SU-DHL-6 (cell line): Measurements from ENCODE around the gene TMEM80.

Experiments
- H2AFZ ChIP-seq: fragments of 200-600 bp; sonication (generic); 2 replicates; pipeline ENCODE4 v1.6.1; 2014; ENCODE audit warnings: low read depth, mild to moderate bottlenecking, moderate library complexity, mixed read lengths, antibody characterized with exemption, low read length; ENCODE audit not compliant: severe bottlenecking
- H3F3A ChIP-seq: fragments of 200-600 bp; shearing (Covaris generic); 2 replicates; pipeline ENCODE4 v1.6.0; 2016; ENCODE audit warnings: antibody characterized with exemption, mild to moderate bottlenecking; ENCODE audit not compliant: insufficient read depth
- H3K27ac ChIP-seq: fragments of 200-600 bp; sonication (generic); 2 replicates; pipeline ENCODE4 v1.5.1; 2016; ENCODE audit warnings: low read depth, mild to moderate bottlenecking, low read length, moderate library complexity, mixed read lengths
- H3K27me3 ChIP-seq: fragments of 200-600 bp; sonication (generic), shearing (Covaris generic); 2 replicates; pipeline ENCODE4 v1.6.0; 2014; ENCODE audit warnings: mild to moderate bottlenecking, low read length
- H3K36me3 ChIP-seq: fragments of 200-600 bp; sonication (generic); 2 replicates; pipeline ENCODE4 v1.6.1; 2014; ENCODE audit warnings: mild to moderate bottlenecking, low read length, mixed read lengths
- H3K4me2 ChIP-seq: fragments of 300-600, 200-600 bp; shearing (Covaris generic), sonication (generic); 2 replicates; pipeline ENCODE4 v1.6.0; 2014; ENCODE audit warnings: low read length, low read depth, mild to moderate bottlenecking; ENCODE audit not compliant: poor library complexity, severe bottlenecking
- H3K4me3 ChIP-seq: fragments of 200-600 bp; sonication (generic); 2 replicates; pipeline ENCODE4 v1.5.1; 2014; ENCODE audit warnings: antibody characterized with exemption, low read length, mild to moderate bottlenecking, mixed read lengths; ENCODE audit not compliant: insufficient read depth, poor library complexity, severe bottlenecking
- H3K79me2 ChIP-seq: fragments of 200-600 bp; sonication (generic); 2 replicates; pipeline ENCODE4 v1.6.1; 2014; ENCODE audit warnings: mild to moderate bottlenecking, low read length, moderate library complexity; ENCODE audit not compliant: insufficient read depth
- H3K9ac ChIP-seq: fragments of 200-600 bp; sonication (generic); 2 replicates; pipeline ENCODE4 v1.7.0; 2014; ENCODE audit warnings: mild to moderate bottlenecking, low read length
- H3K9me2 ChIP-seq: fragments of 200-600 bp; sonication (generic); replicated peaks from 2 replicates; pipeline ENCODE4 v1.6.1; 2014; ENCODE audit warnings: low read length; ENCODE audit not compliant: insufficient read depth
- H3K9me3 ChIP-seq: fragments of 200-600 bp; sonication (generic); 2 replicates; pipeline ENCODE4 v1.6.1; 2014; ENCODE audit warnings: low read length, mixed read lengths; ENCODE audit not compliant: insufficient read depth
- H4K20me1 ChIP-seq: fragments of 200-600 bp; sonication (generic); 2 replicates; pipeline ENCODE4 v1.6.1; 2014; ENCODE audit warnings: low read depth, mild to moderate bottlenecking, antibody characterized with exemption, low read length, moderate library complexity, mixed read lengths
- CTCF ChIP-seq: fragments of 200-600 bp; sonication (generic); IDR thresholded peaks from one replicate; pipeline ENCODE4 v1.5.1; 2017; ENCODE audit warnings: antibody characterized with exemption, mild to moderate bottlenecking, low read length, moderate library complexity; ENCODE audit not compliant: insufficient read depth, poor library complexity, severe bottlenecking
- EZH2phosphoT487 ChIP-seq: fragments of 200-600 bp; sonication (generic), shearing (Covaris generic); conservative IDR thresholded peaks from 2 replicates; pipeline ENCODE4 v1.6.1; 2018; ENCODE audit warnings: mild to moderate bottlenecking, antibody characterized with exemption, low read length, moderate library complexity, mixed read lengths

TMEM80 gene

GRCh38 chr11:726278-727220 is 30.9 kb downstream of the TMEM80 start:
- no peaks in the 10 kb centered on the region for H3K9me3 ChIP-seq
- no peaks in the 10 kb centered on the region for H4K20me1 ChIP-seq
- peak overlapping the region; percentile 49 for H3K4me2 ChIP-seq
- H3K9ac ChIP-seq, result peak overlapping the region; percentile 43; the same call in 1 of the 2 replicates
- peaks cover 3% of the 10 kb centered on the region; the same call in 1 of the 2 replicates for H3F3A ChIP-seq
- no peaks in the 10 kb centered on the region for H3K79me2 ChIP-seq
- no peak for TF ChIP-seq EZH2phosphoT487
- TF ChIP-seq CTCF, result no peak
- H3K27ac ChIP-seq, result no peak overlapping the region
- no peaks in the 10 kb centered on the region for H3K9me2 ChIP-seq
- peak overlapping the region; percentile 10 for H3K4me3 ChIP-seq
- H2AFZ ChIP-seq, result peak overlapping the region; percentile 53
- no peaks in the 10 kb centered on the region for H3K27me3 ChIP-seq
- H3K36me3 ChIP-seq, result no peaks in the 10 kb centered on the region

- no peaks in the 10 kb centered on the region for H4K20me1 ChIP-seq
- H3K79me2 ChIP-seq, result no peaks in the 10 kb centered on the region
- H3K36me3 ChIP-seq, result no peaks in the 10 kb centered on the region
- no peak overlapping the region for H3K9ac ChIP-seq
- H3K9me3 ChIP-seq, result no peaks in the 10 kb centered on the region
- TF ChIP-seq EZH2phosphoT487, result no peak
- no peak for TF ChIP-seq CTCF
- peaks cover 3% of the 10 kb centered on the region; the same call in 1 of the 2 replicates for H3F3A ChIP-seq
- no peaks in the 10 kb centered on the region for H3K9me2 ChIP-seq
- no peak overlapping the region for H3K27ac ChIP-seq
- no peak overlapping the region for H3K4me3 ChIP-seq
- no peak overlapping the region for H3K4me2 ChIP-seq
- H2AFZ ChIP-seq, result no peak overlapping the region
- H3K27me3 ChIP-seq, result no peaks in the 10 kb centered on the region
These were observed 31.7 kb downstream of the TMEM80 start for GRCh38 chr11:727281-727701.

- no peaks in the 10 kb centered on the region for H3K36me3 ChIP-seq
- no peak for TF ChIP-seq EZH2phosphoT487
- TF ChIP-seq CTCF, result peak; percentile 99
- H3K9ac ChIP-seq, result no peak overlapping the region
- H3K27me3 ChIP-seq, result no peaks in the 10 kb centered on the region
- no peak overlapping the region for H3K27ac ChIP-seq
- no peaks in the 10 kb centered on the region for H4K20me1 ChIP-seq
- peaks cover 3% of the 10 kb centered on the region; the same call in 1 of the 2 replicates for H3F3A ChIP-seq
- no peak overlapping the region for H3K4me2 ChIP-seq
- no peaks in the 10 kb centered on the region for H3K9me3 ChIP-seq
- H2AFZ ChIP-seq, result no peak overlapping the region
- H3K9me2 ChIP-seq, result no peaks in the 10 kb centered on the region
- H3K79me2 ChIP-seq, result no peaks in the 10 kb centered on the region
- no peak overlapping the region for H3K4me3 ChIP-seq
These were observed 32.5 kb downstream of the TMEM80 start for GRCh38 chr11:727859-728748.
